H1 (cell line): ENCODE results near the gene LRWD1. TPM values are rescaled to one million over a fixed set of nuclear protein-coding genes. Genes with fewer than 3 reads are reported as not detected.

Experiments used
- POLR2AphosphoS5 ChIP-seq: IDR thresholded peaks from 2 replicates; pipeline ENCODE4 v1.6.1; 2011; ENCODE audit warnings: low read depth, low read length
- polyA plus RNA-seq, 7 experiments: library from polyadenylated mRNA; depleted of rRNA in 3 of 7; stranded (reverse) in 5 of 7; unstranded in 2 of 7; fragments of >200 nt in 5 of 7; fragments of 200-250 nt in 2 of 7; gene quantifications; 1 replicate in 5 of 7; 2 replicates in 1 of 7; 4 replicates in 1 of 7; pipeline versions ENCODE4 v1.2.1 to v1.2.3, GENCODE V29; 2011 to 2013; ENCODE audit warnings: missing spikeins in 2 of 7, mixed read lengths in 2 of 7
- total RNA-seq: library from RNA; stranded (reverse); fragmentation: NEBNext Ultra II Directional; extraction: Animal tissue kit (Norgen Biotek cat#: 25700); gene quantifications from 2 replicates; pipeline ENCODE4 v1.2.1, GENCODE V29; 2021

Gene LRWD1
- total and polyA plus RNA-seq, 2 of the 8 experiments (the other 6 are each of a cell fraction or from before 2014, with no cell fraction given): 23.4 to 26.8 TPM

- no peak for TF ChIP-seq POLR2AphosphoS5
Measured at GRCh38 chr7:102436118-102436517, 28.7 kb upstream of the LRWD1 start (continued).
